Measurements from ENCODE around the gene LRRK2. TPM values are rescaled to one million over a fixed set of nuclear protein-coding genes. Genes with fewer than 3 reads are reported as not detected.

LRRK2 gene
- total RNA-seq, 2 donors from 2014 or later, result 1.2 to 1.9 TPM

GRCh38 chr12:40315375-40315774 is 90.6 kb downstream of the LRRK2 start:
- H3K36me3 Mint-ChIP-seq (ENCODE audit: low read depth), result no peaks in the 10 kb centered on the region
- no peak for TF ChIP-seq CTCF (conservative IDR thresholded peaks at IDR 0.05)
- peaks cover 9% of the 10 kb centered on the region for H3K4me1 Mint-ChIP-seq
- Histone ChIP-seq H3K9ac (ENCODE audit: extremely low read depth, low read length, poor library complexity, severe bottlenecking) (no peak overlapping the region), H3K27ac (ENCODE audit: low read depth, low read length) (no peak overlapping the region), H3K4me3 (ENCODE audit: low read length) (no peak overlapping the region), H3K4me1 (ENCODE audit: control insufficient read depth, insufficient read depth, low read length) (peaks cover 2% of the 10 kb centered on the region), H3K9me3 (ENCODE audit: control insufficient read depth, low read length) (no peaks in the 10 kb centered on the region), H3K27me3 (ENCODE audit: control insufficient read depth, insufficient read depth, low read length, poor library complexity, severe bottlenecking) (no peaks in the 10 kb centered on the region), H3K36me3 (ENCODE audit: control insufficient read depth, insufficient read depth, low read length) (no peaks in the 10 kb centered on the region)
- DNase-seq, result no peak
- H3K9me3 Mint-ChIP-seq, result no peaks in the 10 kb centered on the region
- WGBS, 2 experiments (ENCODE audit: insufficient coverage in 1 of 2, insufficient read length in 1 of 2), result no CpG with 5 or more reads among the region's 1 CpG
- H3K4me3 Mint-ChIP-seq, result no peak overlapping the region
- H3K27ac Mint-ChIP-seq, result no peak overlapping the region
- H3K27me3 Mint-ChIP-seq (ENCODE audit: insufficient read depth), result no peaks in the 10 kb centered on the region

- no peaks in the 10 kb centered on the region for H3K9me3 Mint-ChIP-seq
- no peaks in the 10 kb centered on the region for H3K9me3 ChIP-seq (ENCODE audit: control insufficient read depth, low read length)
- H3K4me1 Mint-ChIP-seq, result no peaks in the 10 kb centered on the region
- H3K27me3 Mint-ChIP-seq (ENCODE audit: insufficient read depth), result no peaks in the 10 kb centered on the region
- H3K4me1 ChIP-seq (ENCODE audit: control insufficient read depth, insufficient read depth, low read length), result no peaks in the 10 kb centered on the region
- no peak for TF ChIP-seq CTCF (conservative IDR thresholded peaks at IDR 0.05)
- no peak for DNase-seq
- H3K36me3 Mint-ChIP-seq (ENCODE audit: low read depth), result no peaks in the 10 kb centered on the region
- no peak overlapping the region for H3K27ac Mint-ChIP-seq
- H3K27ac ChIP-seq (ENCODE audit: low read depth, low read length), result no peak overlapping the region
- H3K36me3 ChIP-seq (ENCODE audit: control insufficient read depth, insufficient read depth, low read length), result no peaks in the 10 kb centered on the region
- H3K4me3 ChIP-seq (ENCODE audit: low read length), result no peak overlapping the region
- no peak overlapping the region for H3K9ac ChIP-seq (ENCODE audit: extremely low read depth, low read length, poor library complexity, severe bottlenecking)
- no peak overlapping the region for H3K4me3 Mint-ChIP-seq
- no peaks in the 10 kb centered on the region for H3K27me3 ChIP-seq (ENCODE audit: control insufficient read depth, insufficient read depth, low read length, poor library complexity, severe bottlenecking)
These were observed 99.5 kb downstream of the LRRK2 start for GRCh38 chr12:40324261-40324660.

GRCh38 chr12:40325349-40325960 is 100.7 kb downstream of the LRRK2 start:
- no peak overlapping the region for H3K27ac Mint-ChIP-seq
- H3K36me3 Mint-ChIP-seq (ENCODE audit: low read depth), result no peaks in the 10 kb centered on the region
- no peak overlapping the region for H3K4me3 Mint-ChIP-seq
- Histone ChIP-seq H3K4me3 (ENCODE audit: low read length) (no peak overlapping the region), H3K9me3 (ENCODE audit: control insufficient read depth, low read length) (peaks cover 11% of the 10 kb centered on the region), H3K9ac (ENCODE audit: extremely low read depth, low read length, poor library complexity, severe bottlenecking) (no peak overlapping the region), H3K27ac (ENCODE audit: low read depth, low read length) (no peak overlapping the region), H3K4me1 (ENCODE audit: control insufficient read depth, insufficient read depth, low read length) (no peaks in the 10 kb centered on the region), H3K36me3 (ENCODE audit: control insufficient read depth, insufficient read depth, low read length) (no peaks in the 10 kb centered on the region), H3K27me3 (ENCODE audit: control insufficient read depth, insufficient read depth, low read length, poor library complexity, severe bottlenecking) (no peaks in the 10 kb centered on the region)
- 83 to 95% methylated on average over 2 to 5 of the region's 5 CpGs for WGBS, 2 experiments (ENCODE audit: insufficient coverage in 1 of 2, insufficient read length in 1 of 2)
- peak; percentile 82 for TF ChIP-seq CTCF (conservative IDR thresholded peaks at IDR 0.05)
- DNase-seq, result peak; percentile 57
- peaks cover 5% of the 10 kb centered on the region for H3K9me3 Mint-ChIP-seq
- H3K4me1 Mint-ChIP-seq, result no peaks in the 10 kb centered on the region
- no peaks in the 10 kb centered on the region for H3K27me3 Mint-ChIP-seq (ENCODE audit: insufficient read depth)

All from endodermal cell (in vitro differentiated cells).